Osteocyte (in vitro differentiated cells): ENCODE measurements around the gene RBFOX2. TPM values are rescaled to one million over a fixed set of nuclear protein-coding genes. Genes with fewer than 3 reads are reported as not detected.
"Not testable (repeated sequence)": the region's sequence is repeated elsewhere in the genome, so short reads cannot be mapped to it uniquely, and the experiment has no call there.

Source experiments
- DNase-seq: peaks from one replicate; pipeline ENCODE4 v3.0.0; 2021; ENCODE audit warnings: mixed read lengths; ENCODE audit not compliant: unreplicated experiment; ENCODE audit errors: extremely low spot score
- H3K27ac Mint-ChIP-seq: one replicate; pipeline ENCODE4 v1.8.0; 2021; ENCODE audit warnings: mild to moderate bottlenecking, mixed read lengths; ENCODE audit not compliant: unreplicated experiment
- H3K27me3 Mint-ChIP-seq: one replicate; pipeline ENCODE4 v1.8.0; 2021; ENCODE audit warnings: mixed read lengths; ENCODE audit not compliant: unreplicated experiment
- H3K36me3 Mint-ChIP-seq: one replicate; pipeline ENCODE4 v1.8.0; 2021; ENCODE audit warnings: mixed read lengths; ENCODE audit not compliant: unreplicated experiment
- H3K4me1 Mint-ChIP-seq: one replicate; pipeline ENCODE4 v1.8.0; 2021; ENCODE audit warnings: mixed read lengths; ENCODE audit not compliant: unreplicated experiment
- H3K4me3 Mint-ChIP-seq: one replicate; pipeline ENCODE4 v1.8.0; 2021; ENCODE audit warnings: mild to moderate bottlenecking, moderate library complexity, mixed read lengths; ENCODE audit not compliant: unreplicated experiment
- H3K9me3 Mint-ChIP-seq: one replicate; pipeline ENCODE4 v1.8.0; 2021; ENCODE audit warnings: mixed read lengths; ENCODE audit not compliant: unreplicated experiment
- total RNA-seq: library from RNA; stranded (reverse); gene quantifications from 2 replicates; pipeline ENCODE4 v1.2.1, GENCODE V29; 2021
- TF ChIP-seq, protein P1 (sequence below): fragments of 200-600 bp; sonication (generic); IDR thresholded peaks from 2 replicates; pipeline ENCODE4 v1.5.0; 2021; ENCODE audit warnings: antibody characterized with exemption, mild to moderate bottlenecking, moderate library complexity

Gene RBFOX2
- total RNA-seq, 1 donor from 2014 or later, result 151 TPM

DNA sequence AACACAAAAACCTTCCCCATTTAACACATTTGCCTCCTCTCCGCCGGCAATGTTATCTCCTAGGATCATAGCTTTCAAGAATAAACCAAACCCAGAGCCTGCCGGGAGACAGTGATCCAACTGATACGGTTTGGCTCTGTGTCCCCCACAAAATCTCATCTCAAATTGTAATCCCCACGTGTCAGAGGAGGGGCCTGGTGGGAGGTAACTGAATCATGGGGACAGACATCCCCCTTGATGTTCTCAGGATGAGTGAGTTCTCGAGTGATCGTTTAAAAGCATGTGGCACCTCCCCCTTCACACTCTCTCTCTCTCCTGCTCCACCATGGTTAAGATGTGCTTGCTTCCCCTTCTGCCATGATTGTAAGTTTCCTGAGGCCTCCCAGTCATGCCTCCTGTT is 33.3 kb downstream of the RBFOX2 start:
- TF ChIP-seq, protein P1, sequence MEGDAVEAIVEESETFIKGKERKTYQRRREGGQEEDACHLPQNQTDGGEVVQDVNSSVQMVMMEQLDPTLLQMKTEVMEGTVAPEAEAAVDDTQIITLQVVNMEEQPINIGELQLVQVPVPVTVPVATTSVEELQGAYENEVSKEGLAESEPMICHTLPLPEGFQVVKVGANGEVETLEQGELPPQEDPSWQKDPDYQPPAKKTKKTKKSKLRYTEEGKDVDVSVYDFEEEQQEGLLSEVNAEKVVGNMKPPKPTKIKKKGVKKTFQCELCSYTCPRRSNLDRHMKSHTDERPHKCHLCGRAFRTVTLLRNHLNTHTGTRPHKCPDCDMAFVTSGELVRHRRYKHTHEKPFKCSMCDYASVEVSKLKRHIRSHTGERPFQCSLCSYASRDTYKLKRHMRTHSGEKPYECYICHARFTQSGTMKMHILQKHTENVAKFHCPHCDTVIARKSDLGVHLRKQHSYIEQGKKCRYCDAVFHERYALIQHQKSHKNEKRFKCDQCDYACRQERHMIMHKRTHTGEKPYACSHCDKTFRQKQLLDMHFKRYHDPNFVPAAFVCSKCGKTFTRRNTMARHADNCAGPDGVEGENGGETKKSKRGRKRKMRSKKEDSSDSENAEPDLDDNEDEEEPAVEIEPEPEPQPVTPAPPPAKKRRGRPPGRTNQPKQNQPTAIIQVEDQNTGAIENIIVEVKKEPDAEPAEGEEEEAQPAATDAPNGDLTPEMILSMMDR, result no peak
- Mint-ChIP-seq H3K9me3 (no peaks in the 10 kb centered on the region), H3K4me3 (peak overlapping the region; percentile 17), H3K4me1 (peaks cover 41% of the 10 kb centered on the region), H3K27ac (peak overlapping the region; percentile 93), H3K27me3 (no peaks in the 10 kb centered on the region), H3K36me3 (no peaks in the 10 kb centered on the region)
- no peak for DNase-seq

DNA sequence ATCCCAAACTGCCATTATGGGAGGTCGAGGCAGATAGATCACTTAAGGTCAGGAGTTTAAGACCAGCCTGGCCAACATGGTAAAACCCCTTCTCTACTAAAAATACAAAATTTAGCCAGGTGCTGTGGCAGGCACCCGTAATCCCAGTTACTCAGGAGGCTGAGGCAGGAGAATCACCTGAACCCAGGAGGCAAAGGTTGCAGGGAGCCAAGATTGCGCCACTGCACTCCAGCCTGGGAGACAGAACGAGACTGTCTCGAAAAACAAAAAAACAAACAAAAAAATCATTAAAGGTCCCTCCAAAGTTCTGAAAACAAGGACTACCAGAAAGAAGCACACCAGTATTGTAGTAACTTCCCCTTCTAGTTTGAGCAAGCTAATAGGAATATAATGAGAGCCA is 34.9 kb downstream of the RBFOX2 start:
- peaks cover 33% of the 10 kb centered on the region for H3K4me1 Mint-ChIP-seq
- H3K9me3 Mint-ChIP-seq, H3K27me3 Mint-ChIP-seq, DNase-seq, H3K27ac Mint-ChIP-seq, H3K36me3 Mint-ChIP-seq, H3K4me3 Mint-ChIP-seq: not testable (repeated sequence)

DNA sequence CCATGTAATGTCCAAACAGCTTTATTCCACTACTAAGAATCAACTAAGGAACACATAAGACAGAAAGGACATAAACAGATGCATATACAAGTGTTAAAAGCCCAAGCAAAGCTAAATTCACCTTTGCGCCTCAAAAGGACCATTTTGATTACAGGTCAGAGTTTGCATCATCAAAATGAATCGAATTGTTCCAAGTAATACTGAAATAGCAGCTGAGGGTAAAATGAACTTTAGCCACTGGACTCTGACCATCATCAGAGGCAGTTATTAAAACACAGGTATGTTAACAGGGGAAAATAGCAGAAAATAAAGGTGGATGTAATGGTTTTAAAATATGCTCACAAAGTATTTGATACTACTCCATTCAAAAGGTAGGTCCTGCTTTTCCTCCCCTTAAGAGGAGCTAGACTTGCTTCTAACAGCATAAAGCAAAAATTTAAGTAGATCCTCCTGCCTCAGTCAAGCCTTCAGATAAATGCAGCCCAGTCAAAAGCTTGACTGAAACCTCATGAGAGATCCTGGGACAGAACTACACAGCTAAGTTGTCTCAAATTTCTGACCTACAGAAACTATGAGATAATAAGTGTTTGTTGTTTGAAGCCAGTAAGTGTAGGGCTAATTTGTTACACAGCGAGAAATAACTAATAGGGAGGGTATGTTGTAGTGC is 35.4 kb downstream of the RBFOX2 start:
- TF ChIP-seq, protein P1, result no peak

DNA sequence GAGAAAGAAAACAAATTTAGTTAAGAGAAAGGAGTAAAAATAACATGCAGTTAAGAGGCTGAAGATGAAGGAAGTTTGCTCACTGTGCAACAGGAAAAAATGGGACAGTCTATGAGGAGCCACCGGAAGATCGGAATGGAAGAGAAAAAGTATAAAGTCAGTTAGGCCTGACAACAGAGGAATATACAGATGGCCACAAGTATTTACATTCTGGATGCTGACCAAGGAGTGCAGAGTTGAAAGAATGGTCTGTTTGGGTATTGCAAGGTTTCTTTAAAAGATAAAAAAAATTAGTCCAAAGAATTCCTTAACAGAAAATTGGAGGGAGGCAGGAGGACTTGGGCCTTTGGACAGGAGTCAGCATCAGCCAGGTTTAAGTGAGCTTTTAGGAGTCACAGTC is 37.5 kb downstream of the RBFOX2 start:
- no peaks in the 10 kb centered on the region for H3K36me3 Mint-ChIP-seq

More for the DNA sequence above, 35.4 kb downstream of the RBFOX2 start:
- H3K4me3 Mint-ChIP-seq, result no peak overlapping the region
- no peak for DNase-seq
- H3K27me3 Mint-ChIP-seq, result no peaks in the 10 kb centered on the region
- no peak overlapping the region for H3K27ac Mint-ChIP-seq
- H3K36me3 Mint-ChIP-seq, result no peaks in the 10 kb centered on the region
- peaks cover 32% of the 10 kb centered on the region for H3K4me1 Mint-ChIP-seq
- no peaks in the 10 kb centered on the region for H3K9me3 Mint-ChIP-seq

DNA sequence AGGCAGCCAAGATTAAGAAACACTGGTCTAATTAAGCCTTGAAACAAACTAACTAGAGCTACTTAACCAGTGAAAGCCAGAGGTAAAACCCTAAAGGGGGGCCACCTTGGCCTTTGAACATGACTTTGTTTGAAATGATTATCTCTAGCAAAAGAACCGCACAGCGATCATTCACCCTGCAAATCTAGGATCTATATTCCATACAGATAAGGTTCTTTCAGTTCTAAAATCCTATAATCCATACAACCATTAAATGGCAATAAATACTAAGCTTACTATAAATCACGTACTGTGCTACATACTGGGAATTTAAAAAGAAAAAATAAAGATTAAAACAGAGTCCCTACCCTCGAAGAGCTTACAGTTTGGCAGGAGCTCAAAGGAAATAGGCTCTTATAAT is 40.6 kb downstream of the RBFOX2 start:
- Mint-ChIP-seq H3K36me3 (no peaks in the 10 kb centered on the region), H3K9me3 (no peaks in the 10 kb centered on the region), H3K4me1 (peaks cover 41% of the 10 kb centered on the region), H3K27me3 (no peaks in the 10 kb centered on the region), H3K27ac (no peak overlapping the region), H3K4me3 (no peak overlapping the region)
- TF ChIP-seq, protein P1, result no peak
- no peak for DNase-seq

More for the DNA sequence above, 37.5 kb downstream of the RBFOX2 start:
- Mint-ChIP-seq H3K4me3 (no peak overlapping the region), H3K27ac (no peak overlapping the region), H3K27me3 (no peaks in the 10 kb centered on the region), H3K4me1 (peaks cover 31% of the 10 kb centered on the region), H3K9me3 (no peaks in the 10 kb centered on the region)
- no peak for DNase-seq
- TF ChIP-seq, protein P1, result no peak
